Coronary artery (tissue), 2 donors: ENCODE results near the gene DMAC2.

Experiments
- DNase-seq: peaks from one replicate; pipeline ENCODE4 v3.0.0-alpha.2; 2017; ENCODE audit warnings: low spot score
- H3K27ac ChIP-seq, 2 donors: fragments of 200-600 bp; sonication (generic); one replicate each; pipeline ENCODE4 v1.5.1; 2016 to 2019
- H3K4me3 ChIP-seq: fragments of 200-600 bp; sonication (generic); 2 replicates; pipeline ENCODE4 v1.5.1; 2016; ENCODE audit warnings: mild to moderate bottlenecking, moderate library complexity
- TF ChIP-seq, protein P1 (sequence below): fragments of 200-600 bp; sonication (generic); IDR thresholded peaks from one replicate; pipeline ENCODE4 v1.5.1; 2019; ENCODE audit warnings: antibody characterized with exemption

Gene DMAC2

DNA sequence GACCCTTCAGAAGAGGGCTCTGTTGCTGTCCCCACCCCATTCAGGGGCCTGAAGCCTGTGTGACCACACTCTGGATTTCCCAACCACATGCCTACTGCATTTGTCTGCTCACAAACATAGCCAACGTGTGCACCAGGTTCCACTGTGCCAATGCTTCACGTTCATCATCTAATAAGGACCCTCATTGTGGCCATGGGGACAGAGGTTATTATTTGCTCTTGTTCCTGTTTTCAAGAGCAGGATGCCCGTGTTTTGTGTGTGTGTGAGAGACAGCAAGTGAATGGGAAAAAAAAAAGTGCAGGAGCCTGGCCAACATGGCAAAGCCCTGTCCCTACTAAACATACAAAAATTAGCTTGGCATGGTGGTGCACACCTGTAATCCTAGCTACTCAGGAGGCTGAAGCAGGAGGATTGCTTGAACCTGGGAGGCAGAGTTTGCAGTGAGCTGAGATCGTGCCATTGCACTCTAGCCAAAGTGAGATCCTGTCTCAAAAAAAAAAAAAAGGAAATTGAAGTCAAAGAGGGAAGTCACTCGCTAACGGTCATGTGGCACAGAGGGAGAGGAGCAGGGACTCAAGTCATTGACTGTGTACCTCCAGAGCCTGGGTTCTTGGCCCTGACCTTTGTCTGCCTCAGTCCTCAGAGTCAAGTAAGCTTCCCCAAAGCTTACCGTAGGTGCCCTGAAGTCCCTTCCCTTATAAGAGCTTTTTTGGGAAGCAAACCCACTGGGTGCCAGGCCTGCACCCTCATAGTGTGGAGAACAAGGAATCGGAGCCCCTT lies 19.4 kb downstream of the DMAC2 start:
- TF ChIP-seq, protein P1, sequence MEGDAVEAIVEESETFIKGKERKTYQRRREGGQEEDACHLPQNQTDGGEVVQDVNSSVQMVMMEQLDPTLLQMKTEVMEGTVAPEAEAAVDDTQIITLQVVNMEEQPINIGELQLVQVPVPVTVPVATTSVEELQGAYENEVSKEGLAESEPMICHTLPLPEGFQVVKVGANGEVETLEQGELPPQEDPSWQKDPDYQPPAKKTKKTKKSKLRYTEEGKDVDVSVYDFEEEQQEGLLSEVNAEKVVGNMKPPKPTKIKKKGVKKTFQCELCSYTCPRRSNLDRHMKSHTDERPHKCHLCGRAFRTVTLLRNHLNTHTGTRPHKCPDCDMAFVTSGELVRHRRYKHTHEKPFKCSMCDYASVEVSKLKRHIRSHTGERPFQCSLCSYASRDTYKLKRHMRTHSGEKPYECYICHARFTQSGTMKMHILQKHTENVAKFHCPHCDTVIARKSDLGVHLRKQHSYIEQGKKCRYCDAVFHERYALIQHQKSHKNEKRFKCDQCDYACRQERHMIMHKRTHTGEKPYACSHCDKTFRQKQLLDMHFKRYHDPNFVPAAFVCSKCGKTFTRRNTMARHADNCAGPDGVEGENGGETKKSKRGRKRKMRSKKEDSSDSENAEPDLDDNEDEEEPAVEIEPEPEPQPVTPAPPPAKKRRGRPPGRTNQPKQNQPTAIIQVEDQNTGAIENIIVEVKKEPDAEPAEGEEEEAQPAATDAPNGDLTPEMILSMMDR, result no peak
- H3K27ac ChIP-seq, result peak overlapping the region in 1 of 2 donors; percentile 37
- no peak overlapping the region for H3K4me3 ChIP-seq
- DNase-seq, result no peak

DNA sequence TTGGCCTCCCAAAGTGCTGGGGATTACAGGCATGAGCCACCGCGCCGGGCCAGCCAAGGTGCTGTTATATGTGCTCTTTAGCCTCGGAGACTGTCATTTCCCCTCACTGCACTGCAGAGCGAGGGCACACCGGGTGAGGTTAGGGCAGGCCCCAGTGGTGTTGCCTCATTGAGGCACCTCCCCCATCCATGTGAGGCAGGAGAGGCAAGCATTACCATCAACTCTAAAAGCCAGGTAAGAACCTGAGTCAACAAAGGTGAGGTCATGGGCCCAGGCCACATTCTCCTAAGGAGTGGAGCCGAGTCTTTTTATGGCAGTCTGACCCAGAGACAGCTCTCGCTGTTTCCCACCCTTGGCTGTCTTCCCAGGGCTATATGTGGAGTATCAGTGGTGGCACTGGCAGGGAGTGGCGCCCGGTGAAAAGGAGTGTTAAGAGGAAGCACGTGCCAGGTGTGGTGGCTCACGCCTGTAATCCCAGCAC lies 23.5 kb downstream of the DMAC2 start:
- Histone ChIP-seq H3K4me3 (no peak overlapping the region), H3K27ac (no peak overlapping the region)
- TF ChIP-seq, protein P1, result no peak
- DNase-seq, result no peak

DNA sequence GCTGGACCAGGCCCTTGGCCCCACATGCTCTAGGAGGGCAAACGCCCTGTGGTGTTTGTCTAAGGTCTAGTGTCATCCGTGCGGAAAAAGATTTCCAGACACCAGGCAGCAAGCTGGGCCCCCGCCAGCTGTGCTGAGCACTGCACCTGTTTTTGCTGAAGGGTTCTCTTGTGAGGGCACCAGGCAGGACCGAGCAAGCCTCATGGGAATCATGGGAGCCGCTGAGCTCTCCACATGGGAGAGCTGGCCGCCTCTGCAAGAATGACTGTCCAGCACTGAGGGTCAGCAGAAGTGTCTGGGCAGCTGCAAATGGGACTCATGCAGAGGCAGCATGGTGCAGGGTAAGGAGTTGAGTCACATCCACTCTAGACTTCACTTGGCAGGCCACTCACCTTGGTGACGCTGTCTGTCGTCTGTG lies 24.5 kb downstream of the DMAC2 start:
- H3K27ac ChIP-seq, result no peak overlapping the region
- DNase-seq, result no peak
- no peak overlapping the region for H3K4me3 ChIP-seq
- TF ChIP-seq, protein P1, result no peak

DNA sequence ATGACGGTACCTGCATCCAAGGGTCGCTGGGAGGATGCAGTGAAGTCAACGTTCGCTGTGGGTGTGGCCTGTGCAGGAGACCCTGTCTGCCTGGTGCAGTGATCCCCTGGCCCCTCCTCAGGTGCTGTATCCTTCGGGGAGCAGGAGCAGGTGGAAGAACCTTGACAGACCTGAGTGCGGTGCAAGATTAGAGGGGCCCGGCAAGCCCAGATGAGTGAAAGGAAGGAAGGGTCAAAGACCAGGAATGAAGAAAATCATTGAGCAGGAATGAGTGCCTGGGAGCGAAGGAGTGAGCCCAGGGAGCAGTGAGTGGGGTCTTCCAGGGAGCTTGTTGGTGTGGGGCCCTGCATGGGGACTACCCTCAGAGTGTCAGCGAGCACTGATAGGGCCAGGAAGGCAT lies 25.3 kb downstream of the DMAC2 start:
- TF ChIP-seq, protein P1, result no peak
- no peak for DNase-seq
- Histone ChIP-seq H3K4me3 (no peak overlapping the region), H3K27ac (no peak overlapping the region)

DNA sequence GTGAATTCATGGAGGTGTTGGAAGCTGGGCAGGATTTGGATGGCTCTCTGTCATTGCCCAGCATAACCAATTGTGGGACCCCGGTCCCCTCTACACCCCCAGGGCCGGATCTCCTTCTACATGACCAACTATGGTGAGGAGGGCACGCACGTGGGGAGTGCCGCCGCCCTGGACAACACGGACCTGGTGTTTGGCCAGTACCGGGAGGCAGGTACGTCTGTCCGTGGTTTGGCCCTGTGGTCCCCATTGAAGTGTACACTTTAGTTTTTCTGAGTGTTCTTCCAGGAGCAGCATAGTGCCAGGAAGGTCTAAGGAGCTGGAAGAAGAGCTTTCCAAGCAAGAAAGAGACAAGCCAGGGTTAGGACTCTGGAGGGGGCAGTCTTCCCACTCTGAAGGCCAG lies 25.8 kb downstream of the DMAC2 start:
- TF ChIP-seq, protein P1, result no peak
- Histone ChIP-seq H3K4me3 (no peak overlapping the region), H3K27ac (no peak overlapping the region)
- DNase-seq, result no peak

DNA sequence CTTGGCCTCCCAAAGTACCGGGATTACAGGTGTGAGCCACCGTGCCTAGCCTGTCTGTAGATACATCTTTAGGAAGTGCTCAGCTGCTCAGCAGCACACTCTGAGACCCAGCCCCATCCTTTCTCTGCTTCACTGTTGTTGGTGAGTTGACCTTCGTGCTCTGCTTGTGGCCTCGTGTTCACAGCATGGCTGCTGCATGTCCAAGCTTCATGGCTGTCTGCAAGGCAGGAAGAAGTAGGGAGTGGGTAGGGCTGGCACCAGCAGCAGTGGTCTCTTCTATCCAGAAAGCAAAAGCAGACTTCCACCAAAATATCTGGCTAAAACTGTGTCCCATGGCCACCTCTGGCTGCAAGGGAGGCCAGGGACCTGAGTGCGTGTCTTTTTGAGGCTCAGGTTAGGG lies 26.8 kb downstream of the DMAC2 start:
- no peak for DNase-seq
- Histone ChIP-seq H3K27ac (no peak overlapping the region), H3K4me3 (no peak overlapping the region)
- TF ChIP-seq, protein P1, result no peak

DNA sequence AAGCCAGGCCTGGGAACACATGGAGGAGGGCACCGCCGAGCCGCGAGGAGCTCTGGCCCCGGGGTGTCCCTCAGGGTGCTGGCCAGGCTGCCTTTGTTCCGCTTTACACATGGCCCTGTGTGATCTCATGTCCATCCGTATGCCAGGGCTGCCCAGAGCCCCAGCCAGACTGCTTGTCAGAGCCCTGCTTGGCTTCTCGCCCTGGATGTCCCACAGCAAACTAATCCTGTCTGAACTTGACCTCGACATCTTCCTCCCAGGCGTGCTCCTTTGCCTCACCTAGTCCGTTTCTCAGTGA lies 27.8 kb downstream of the DMAC2 start:
- no peak for DNase-seq
- TF ChIP-seq, protein P1, result no peak
- no peak overlapping the region for H3K4me3 ChIP-seq
- H3K27ac ChIP-seq, result no peak overlapping the region
